Measurements from ENCODE around the gene AUTS2.

AUTS2 gene

GRCh38 chr7:69600710-69601519, 2.6 kb downstream of the AUTS2 start:
- TF ChIP-seq CTCF (IDR thresholded peaks at IDR 0.05): no peak
- Mint-ChIP-seq H3K9me3 (no peaks in the 10 kb centered on the region), H3K4me3 (no peak overlapping the region), H3K4me1 (peaks cover 12% of the 10 kb centered on the region), H3K36me3 (ENCODE audit: low read depth) (no peaks in the 10 kb centered on the region), H3K27me3 (ENCODE audit: low read depth, poor library complexity) (peaks cover 18% of the 10 kb centered on the region), H3K27ac (peak overlapping the region; percentile 74)
- no peak for DNase-seq

GRCh38 chr7:69602522-69602921, 4.2 kb downstream of the AUTS2 start:
- DNase-seq: no peak
- Mint-ChIP-seq H3K9me3 (no peaks in the 10 kb centered on the region), H3K4me3 (no peak overlapping the region), H3K27ac (no peak overlapping the region), H3K4me1 (no peaks in the 10 kb centered on the region), H3K36me3 (ENCODE audit: low read depth) (no peaks in the 10 kb centered on the region), H3K27me3 (ENCODE audit: low read depth, poor library complexity) (peaks cover 5% of the 10 kb centered on the region)
- TF ChIP-seq CTCF (IDR thresholded peaks at IDR 0.05): no peak

GRCh38 chr7:69603351-69603750, 5.1 kb downstream of the AUTS2 start:
- no peak for TF ChIP-seq CTCF (IDR thresholded peaks at IDR 0.05)
- H3K27ac Mint-ChIP-seq: no peak overlapping the region
- H3K4me3 Mint-ChIP-seq: no peak overlapping the region
- peaks cover 5% of the 10 kb centered on the region for H3K27me3 Mint-ChIP-seq (ENCODE audit: low read depth, poor library complexity)
- DNase-seq: no peak
- no peaks in the 10 kb centered on the region for H3K4me1 Mint-ChIP-seq
- no peaks in the 10 kb centered on the region for H3K9me3 Mint-ChIP-seq
- no peaks in the 10 kb centered on the region for H3K36me3 Mint-ChIP-seq (ENCODE audit: low read depth)

GRCh38 chr7:69603937-69604494, 5.7 kb downstream of the AUTS2 start:
- Mint-ChIP-seq H3K9me3 (no peaks in the 10 kb centered on the region), H3K36me3 (ENCODE audit: low read depth) (no peaks in the 10 kb centered on the region), H3K27me3 (ENCODE audit: low read depth, poor library complexity) (peaks cover 5% of the 10 kb centered on the region), H3K27ac (no peak overlapping the region), H3K4me3 (no peak overlapping the region), H3K4me1 (no peaks in the 10 kb centered on the region)
- no peak for DNase-seq
- TF ChIP-seq CTCF (IDR thresholded peaks at IDR 0.05): no peak

- no peak overlapping the region for H3K4me3 Mint-ChIP-seq
- H3K4me1 Mint-ChIP-seq: no peaks in the 10 kb centered on the region
- H3K27me3 Mint-ChIP-seq (ENCODE audit: low read depth, poor library complexity): peaks cover 3% of the 10 kb centered on the region
- H3K27ac Mint-ChIP-seq: no peak overlapping the region
- H3K9me3 Mint-ChIP-seq: no peaks in the 10 kb centered on the region
- DNase-seq: no peak
- H3K36me3 Mint-ChIP-seq (ENCODE audit: low read depth): no peaks in the 10 kb centered on the region
- TF ChIP-seq CTCF (IDR thresholded peaks at IDR 0.05): no peak
Observed at GRCh38 chr7:69605070-69605469, 6.8 kb downstream of the AUTS2 start.

- H3K27me3 Mint-ChIP-seq (ENCODE audit: low read depth, poor library complexity): no peaks in the 10 kb centered on the region
- no peak overlapping the region for H3K4me3 Mint-ChIP-seq
- no peak for TF ChIP-seq CTCF (IDR thresholded peaks at IDR 0.05)
- no peak for DNase-seq
- H3K36me3 Mint-ChIP-seq (ENCODE audit: low read depth): no peaks in the 10 kb centered on the region
- H3K4me1 Mint-ChIP-seq: no peaks in the 10 kb centered on the region
- no peaks in the 10 kb centered on the region for H3K9me3 Mint-ChIP-seq
- no peak overlapping the region for H3K27ac Mint-ChIP-seq
Observed at GRCh38 chr7:69605546-69605945, 7.3 kb downstream of the AUTS2 start.
